NT2/D1 (cell line): ENCODE measurements around the gene CRLF1.

Experiments
- SUZ12 ChIP-seq: IDR thresholded peaks from 2 replicates; pipeline ENCODE4 v1.6.1; 2011; ENCODE audit not compliant: insufficient read length, insufficient read depth; ENCODE audit errors: extremely low read depth
- YY1 ChIP-seq: IDR thresholded peaks from 2 replicates; pipeline ENCODE4 v1.6.1; 2011; ENCODE audit not compliant: insufficient read length, insufficient read depth
- ZNF274 ChIP-seq: IDR thresholded peaks from 2 replicates; pipeline ENCODE4 v1.6.1; 2011; ENCODE audit warnings: mild to moderate bottlenecking, low read depth, low read length

DNA sequence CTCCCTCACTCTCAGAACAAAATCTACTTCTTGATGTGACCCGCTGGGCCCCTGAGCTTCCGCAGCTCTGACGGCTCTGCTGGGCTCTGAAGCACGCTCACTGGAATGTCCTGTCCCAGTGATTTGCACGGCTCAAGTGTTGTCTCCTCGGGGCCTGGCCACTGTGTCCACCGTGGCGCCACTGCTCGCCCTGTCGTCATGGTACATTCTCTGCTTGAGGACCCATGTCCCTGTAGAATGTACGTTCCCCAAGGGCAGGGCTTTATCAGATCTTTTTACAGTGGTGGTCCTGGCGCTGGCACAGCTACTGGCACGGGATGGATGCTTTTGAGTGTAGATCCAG, 42.3 kb upstream of the CRLF1 start:
- no peak for TF ChIP-seq SUZ12
- TF ChIP-seq YY1 = no peak
- no peak for TF ChIP-seq ZNF274
